ENCODE data around the gene SUGT1. TPM values are rescaled to one million over a fixed set of nuclear protein-coding genes. Genes with fewer than 3 reads are reported as not detected.
"Not testable (repeated sequence)": the region's sequence is repeated elsewhere in the genome, so short reads cannot be mapped to it uniquely, and the experiment has no call there.

The SUGT1 gene
- total and polyA plus RNA-seq, 10 donors = 24.7 to 36.9 (median 28.8) TPM

DNA sequence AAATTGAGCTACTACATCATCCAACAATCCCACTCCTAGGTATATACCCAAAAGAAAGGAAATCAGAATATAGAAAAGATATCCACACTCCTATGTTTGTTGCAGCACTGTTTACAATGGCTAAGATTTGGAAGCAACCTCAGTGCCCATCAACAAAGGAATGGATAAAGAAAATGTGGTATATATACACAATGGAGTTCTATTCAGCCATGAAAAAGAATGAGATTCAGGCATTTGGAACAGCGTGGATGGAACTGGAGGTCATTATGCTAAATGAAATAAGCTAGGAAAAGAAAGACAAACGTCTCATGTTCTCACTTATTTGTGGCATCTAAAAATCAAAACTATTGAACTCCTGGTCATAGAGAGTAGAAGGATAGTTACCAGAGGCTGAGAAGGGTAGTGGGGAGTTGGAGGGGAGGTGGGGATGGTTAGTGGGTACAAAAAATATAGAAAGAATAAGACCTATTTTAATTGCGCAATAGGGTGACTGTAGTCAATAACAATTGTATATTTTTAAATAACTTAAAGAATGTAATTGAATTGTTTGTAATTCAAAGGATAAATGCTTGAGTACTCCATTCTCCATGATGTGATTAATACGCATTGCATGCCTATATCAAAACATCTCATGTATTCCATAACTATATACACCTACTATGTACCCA, 37.4 kb upstream of the SUGT1 start:
- H3K27ac ChIP-seq = no peak overlapping the region
- no peak overlapping the region for H3K4me3 ChIP-seq
- intact Hi-C loops (cut with DNase I; ENCODE audit: low total_unique reads) = no loop called here
- H3K4me1 ChIP-seq = peaks cover 0 to 42% (median 26%) of the 10 kb centered on the region in 6 donors
- WGBS, 5 donors = 91 to 98% (median 96%) methylated on average over 4 of the region's 4 CpGs
- H3K9me3 ChIP-seq = no peaks in the 10 kb centered on the region
- DNase-seq = no peak
- H3K27me3 ChIP-seq (replicated peaks in 1 of 7) = no peaks in the 10 kb centered on the region
- H3K36me3 ChIP-seq = peaks cover 0 to 8% (median 0%) of the 10 kb centered on the region in 6 donors
- TF ChIP-seq POLR2A (IDR thresholded peaks at IDR 0.05) = no peak

DNA sequence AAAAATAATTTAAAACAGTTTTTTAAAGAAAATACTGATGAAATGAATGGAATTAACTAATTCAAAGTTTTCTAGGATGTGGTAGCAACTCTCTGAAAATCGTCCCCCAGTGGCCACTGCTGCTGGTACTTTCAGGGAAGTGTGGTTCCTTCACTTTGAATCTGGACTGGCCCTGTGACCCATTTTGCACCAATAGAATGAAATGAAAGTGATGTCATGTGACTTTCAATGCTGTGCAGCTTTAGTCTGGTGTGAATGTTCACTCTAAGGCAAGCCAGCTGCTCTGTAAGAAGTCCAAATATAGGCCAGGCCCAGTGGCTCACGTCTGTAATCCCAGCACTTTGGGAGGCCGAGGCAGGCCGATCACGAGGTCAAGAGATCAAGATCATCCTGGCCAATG, 36.8 kb upstream of the SUGT1 start:
- Histone ChIP-seq H3K9me3 (no peaks in the 10 kb centered on the region), H3K4me1 (peaks cover 2 to 48% (median 30%) of the 10 kb centered on the region in 6 donors), H3K4me3 (peak overlapping the region in 1 of 8 donors; percentile 94), H3K27me3 (replicated peaks in 1 of 7) (no peaks in the 10 kb centered on the region), H3K27ac (no peak overlapping the region), H3K36me3 (peaks cover 0 to 8% (median 0%) of the 10 kb centered on the region in 6 donors)
- intact Hi-C loops (cut with DNase I; ENCODE audit: low total_unique reads) = no loop called here
- WGBS, 5 donors = 75 to 90% (median 87%) methylated on average over 5 of the region's 5 CpGs
- no peak for DNase-seq
- TF ChIP-seq POLR2AphosphoS5 (IDR thresholded peaks at IDR 0.05) = no peak
- no peak for TF ChIP-seq POLR2A (IDR thresholded peaks at IDR 0.05)

DNA sequence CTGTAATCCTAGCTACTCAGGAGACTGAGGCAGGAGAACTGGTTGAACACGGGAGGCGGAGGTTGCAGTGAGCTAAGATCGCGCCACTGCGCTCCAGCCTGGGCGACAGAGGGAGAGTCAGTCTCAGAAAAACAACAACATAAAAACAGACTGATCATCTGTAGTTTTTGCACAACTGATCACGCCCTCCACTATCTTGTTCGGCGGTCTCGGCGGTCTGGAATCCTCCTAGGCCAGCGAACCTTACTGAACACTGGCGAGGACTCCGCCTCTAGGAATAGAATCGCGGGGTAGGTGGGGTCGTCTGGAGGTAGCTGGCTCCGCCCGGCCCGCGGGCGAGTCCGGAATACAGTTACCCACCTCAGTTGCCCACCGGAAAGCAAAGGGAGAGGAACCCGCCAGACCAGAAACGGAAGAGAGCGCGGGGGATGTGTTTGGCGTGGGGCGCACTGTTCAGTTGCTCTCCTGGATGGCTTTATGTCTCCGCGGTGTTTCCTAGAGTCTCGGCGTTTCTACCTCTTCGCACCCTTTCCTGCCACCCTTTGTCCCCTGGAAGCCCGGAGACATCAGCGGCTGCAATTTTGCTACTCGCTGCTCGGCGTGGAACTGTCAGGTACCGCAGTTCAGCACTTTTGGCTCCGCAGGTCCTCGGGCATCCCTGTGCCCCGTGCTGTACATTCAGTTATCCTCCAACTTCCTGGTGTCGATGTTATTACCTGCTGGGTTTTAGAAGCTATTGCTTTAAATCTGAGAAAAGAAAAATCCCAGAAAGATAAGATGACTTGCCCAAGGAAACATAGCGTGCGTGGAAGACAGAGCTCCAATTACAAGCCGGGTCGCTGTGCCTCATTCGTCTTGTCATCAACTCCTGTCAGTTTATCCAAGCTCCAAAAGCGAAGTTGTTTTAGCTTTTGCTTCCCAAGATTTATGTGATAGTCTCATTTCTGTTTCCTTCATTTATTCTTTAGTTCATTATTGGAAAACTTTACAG, 35.3 kb upstream of the SUGT1 start:
- Histone ChIP-seq H3K27ac (peak overlapping the region; percentile 74 to 89 (median 82)), H3K36me3 (peaks cover 0 to 15% (median 1%) of the 10 kb centered on the region in 6 donors), H3K27me3 (replicated peaks in 1 of 7) (no peaks in the 10 kb centered on the region), H3K9me3 (no peaks in the 10 kb centered on the region), H3K4me3 (peak overlapping the region; percentile 59 to 94 (median 69)), H3K4me1 (peaks cover 3 to 61% (median 33%) of the 10 kb centered on the region in 6 donors)
- DNase-seq = peak; percentile 94
- 0 to 1% (median 0%) methylated on average over 50 to 51 of the region's 51 CpGs for WGBS, 5 donors
- TF ChIP-seq, protein P1, sequence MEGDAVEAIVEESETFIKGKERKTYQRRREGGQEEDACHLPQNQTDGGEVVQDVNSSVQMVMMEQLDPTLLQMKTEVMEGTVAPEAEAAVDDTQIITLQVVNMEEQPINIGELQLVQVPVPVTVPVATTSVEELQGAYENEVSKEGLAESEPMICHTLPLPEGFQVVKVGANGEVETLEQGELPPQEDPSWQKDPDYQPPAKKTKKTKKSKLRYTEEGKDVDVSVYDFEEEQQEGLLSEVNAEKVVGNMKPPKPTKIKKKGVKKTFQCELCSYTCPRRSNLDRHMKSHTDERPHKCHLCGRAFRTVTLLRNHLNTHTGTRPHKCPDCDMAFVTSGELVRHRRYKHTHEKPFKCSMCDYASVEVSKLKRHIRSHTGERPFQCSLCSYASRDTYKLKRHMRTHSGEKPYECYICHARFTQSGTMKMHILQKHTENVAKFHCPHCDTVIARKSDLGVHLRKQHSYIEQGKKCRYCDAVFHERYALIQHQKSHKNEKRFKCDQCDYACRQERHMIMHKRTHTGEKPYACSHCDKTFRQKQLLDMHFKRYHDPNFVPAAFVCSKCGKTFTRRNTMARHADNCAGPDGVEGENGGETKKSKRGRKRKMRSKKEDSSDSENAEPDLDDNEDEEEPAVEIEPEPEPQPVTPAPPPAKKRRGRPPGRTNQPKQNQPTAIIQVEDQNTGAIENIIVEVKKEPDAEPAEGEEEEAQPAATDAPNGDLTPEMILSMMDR (IDR thresholded peaks at IDR 0.05 in 8 of 11, conservative IDR thresholded peaks at IDR 0.05 in 3 of 11) = no peak
- TF ChIP-seq POLR2A (IDR thresholded peaks at IDR 0.05) = no peak
- TF ChIP-seq POLR2AphosphoS5 (IDR thresholded peaks at IDR 0.05) = peak; percentile 78 to 79 (median 78)
- intact Hi-C loops (cut with DNase I; ENCODE audit: low total_unique reads) = no loop called here

DNA sequence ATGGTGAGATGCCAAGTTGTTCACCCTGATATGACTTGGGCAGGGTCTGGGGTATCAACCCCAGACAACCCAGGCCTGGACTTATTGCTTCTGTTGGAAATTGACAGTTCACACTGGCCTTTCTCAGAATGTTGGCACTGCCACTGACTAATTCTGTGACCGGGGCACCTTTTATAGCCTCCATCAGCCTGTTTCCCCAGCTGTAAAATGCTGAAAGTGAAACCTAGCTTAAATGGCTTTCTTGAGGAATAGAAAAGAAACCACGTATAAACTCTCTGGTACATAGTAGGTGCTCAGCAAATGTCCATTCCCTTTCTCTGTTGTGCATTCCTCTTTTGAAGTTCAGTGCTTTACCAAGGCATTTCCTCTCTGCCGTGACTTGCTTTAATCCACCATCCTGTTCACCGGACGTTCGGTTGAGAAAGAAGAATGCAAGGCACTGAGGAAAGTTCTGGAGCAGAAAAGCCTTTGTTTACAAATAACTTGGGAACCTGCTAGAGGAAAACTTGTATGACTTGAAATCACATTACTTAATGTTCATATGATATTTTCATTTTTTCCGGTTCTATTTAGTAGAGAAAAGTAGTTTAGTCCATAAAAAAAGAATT, 21.4 kb upstream of the SUGT1 start:
- H3K27me3 ChIP-seq (replicated peaks in 1 of 7); H3K9me3 ChIP-seq; DNase-seq; intact Hi-C loops (cut with DNase I; ENCODE audit: low total_unique reads); H3K4me1 ChIP-seq: not testable (repeated sequence)
- peak overlapping the region in 2 of 8 donors; percentile 23 to 30 for H3K27ac ChIP-seq
- peaks cover 0 to 89% (median 32%) of the 10 kb centered on the region in 6 donors for H3K36me3 ChIP-seq
- 50 to 59% (median 56%) methylated on average over 7 of the region's 7 CpGs for WGBS, 5 donors
- peak overlapping the region in 1 of 8 donors; percentile 13 for H3K4me3 ChIP-seq

DNA sequence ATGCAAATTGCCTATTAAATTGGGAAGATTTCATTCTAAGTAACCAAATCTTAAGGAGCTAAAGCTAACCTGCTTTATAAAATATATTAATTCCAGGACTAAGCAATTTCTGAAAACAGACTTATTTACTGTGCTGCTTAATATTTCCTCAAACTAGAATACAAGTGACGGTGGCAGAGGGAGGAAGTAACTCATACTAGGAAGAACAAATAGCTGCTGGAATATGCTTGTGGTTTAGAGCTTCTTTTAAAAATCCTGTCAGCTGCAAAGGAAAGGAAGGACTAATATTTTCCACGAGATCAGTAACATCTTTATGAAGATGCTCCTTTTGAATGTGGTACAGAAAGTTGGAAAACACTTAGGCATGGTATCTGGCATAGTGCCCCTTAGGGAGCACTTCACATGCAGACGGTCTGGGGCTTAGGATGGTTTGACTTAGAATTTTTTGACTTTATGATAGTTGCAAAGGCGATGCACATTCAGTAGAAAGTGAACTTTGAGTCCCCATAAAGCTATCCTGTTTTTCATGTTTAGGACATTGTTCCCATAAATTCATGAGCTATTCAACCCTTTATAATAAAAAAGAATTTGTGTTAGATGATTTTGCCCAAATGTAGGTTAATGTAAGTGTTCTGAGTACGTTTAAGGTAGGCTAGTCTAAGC, 13.8 kb upstream of the SUGT1 start:
- 70 to 81% (median 71%) methylated on average over 5 of the region's 5 CpGs for WGBS, 5 donors
- H3K4me1 ChIP-seq = no peaks in the 10 kb centered on the region
- H3K36me3 ChIP-seq = peaks cover 0 to 84% (median 29%) of the 10 kb centered on the region in 6 donors
- H3K27ac ChIP-seq = no peak overlapping the region
- DNase-seq = no peak
- H3K4me3 ChIP-seq = no peak overlapping the region
- H3K27me3 ChIP-seq (replicated peaks in 1 of 7) = no peaks in the 10 kb centered on the region
- intact Hi-C loops (cut with DNase I; ENCODE audit: low total_unique reads) = no loop called here
- no peaks in the 10 kb centered on the region for H3K9me3 ChIP-seq
- TF ChIP-seq, protein P1 (IDR thresholded peaks at IDR 0.05 in 8 of 11, conservative IDR thresholded peaks at IDR 0.05 in 3 of 11) = no peak
- TF ChIP-seq POLR2AphosphoS5 (IDR thresholded peaks at IDR 0.05) (no peak), POLR2A (IDR thresholded peaks at IDR 0.05) (no peak)

Data from spleen (tissue), 11 donors.